MM.1S (cell line): ENCODE data around the gene SSBP3.

Source experiments
- DNase-seq: peaks from one replicate; pipeline ENCODE4 v3.0.0-alpha.2; 2015
- H2AFZ ChIP-seq: fragments of 300-600 bp; sonication (generic); 2 replicates; pipeline ENCODE4 v1.6.0; 2016; ENCODE audit warnings: antibody characterized with exemption, low read length
- H3F3A ChIP-seq: fragments of 300-600 bp; sonication (generic); 2 replicates; pipeline ENCODE4 v1.6.1; 2016; ENCODE audit warnings: mild to moderate bottlenecking, antibody characterized with exemption, low read length, moderate library complexity, mixed read lengths; ENCODE audit not compliant: insufficient read depth
- H3K27ac ChIP-seq: fragments of 300-600 bp; sonication (generic); 2 replicates; pipeline ENCODE4 v1.5.1; 2016; ENCODE audit warnings: mild to moderate bottlenecking, low read length
- H3K27me3 ChIP-seq: fragments of 300-600 bp; sonication (generic); replicated peaks from 2 replicates; pipeline ENCODE4 v1.6.0; 2016; ENCODE audit warnings: low read length; ENCODE audit not compliant: insufficient read depth
- H3K36me3 ChIP-seq: fragments of 300-600 bp; sonication (generic); replicated peaks from 2 replicates; pipeline ENCODE4 v1.6.1; 2016; ENCODE audit warnings: mild to moderate bottlenecking, low read length, mixed read lengths; ENCODE audit not compliant: insufficient read depth
- H3K4me1 ChIP-seq: fragments of 300-600 bp; sonication (generic); 2 replicates; pipeline ENCODE4 v1.6.1; 2016; ENCODE audit warnings: low read length, mixed read lengths
- H3K4me2 ChIP-seq: fragments of 300-600 bp; sonication (generic); 2 replicates; pipeline ENCODE4 v1.6.0; 2016; ENCODE audit warnings: low read depth, low read length
- H3K4me3 ChIP-seq: fragments of 300-600 bp; sonication (generic); 2 replicates; pipeline ENCODE4 v1.5.1; 2016; ENCODE audit warnings: low read length, mixed read lengths
- H3K79me2 ChIP-seq: fragments of 300-600 bp; sonication (generic); 2 replicates; pipeline ENCODE4 v1.6.1; 2016; ENCODE audit warnings: mixed run types, low read length, mixed read lengths
- H3K9ac ChIP-seq: fragments of 300-600 bp; sonication (generic); 2 replicates; pipeline ENCODE4 v1.6.1; 2016; ENCODE audit warnings: low read length, mixed read lengths
- H3K9me2 ChIP-seq: fragments of 300-600 bp; sonication (generic); replicated peaks from 2 replicates; pipeline ENCODE4 v1.6.1; 2016; ENCODE audit warnings: mild to moderate bottlenecking, low read length, mixed read lengths; ENCODE audit not compliant: insufficient read depth
- H3K9me3 ChIP-seq: fragments of 300-600 bp; sonication (generic); replicated peaks from 2 replicates; pipeline ENCODE4 v1.6.1; 2016; ENCODE audit warnings: mild to moderate bottlenecking, low read length, mixed read lengths; ENCODE audit not compliant: insufficient read depth
- H4K20me1 ChIP-seq: fragments of 300-600 bp; sonication (generic); 2 replicates; pipeline ENCODE4 v1.6.1; 2016; ENCODE audit warnings: mild to moderate bottlenecking, low read length, moderate library complexity, mixed read lengths; ENCODE audit not compliant: insufficient read depth
- EZH2 ChIP-seq: fragments of 300-600 bp; sonication (generic); optimal IDR thresholded peaks from 2 replicates; pipeline ENCODE3; 2017; ENCODE audit warnings: low read depth, mild to moderate bottlenecking, antibody characterized with exemption, low read length, mixed read lengths
- EZH2phosphoT487 ChIP-seq: fragments of 300-600 bp; sonication (generic); IDR thresholded peaks from 2 replicates; pipeline ENCODE4 v1.6.1; 2018; ENCODE audit warnings: antibody characterized with exemption, low read length
- TF ChIP-seq, protein P1 (sequence below): fragments of 300-600 bp; sonication (generic); IDR thresholded peaks from 2 replicates; pipeline ENCODE4 v1.5.1; 2016; ENCODE audit warnings: antibody characterized with exemption, low read length, mixed read lengths

SSBP3 gene

DNA sequence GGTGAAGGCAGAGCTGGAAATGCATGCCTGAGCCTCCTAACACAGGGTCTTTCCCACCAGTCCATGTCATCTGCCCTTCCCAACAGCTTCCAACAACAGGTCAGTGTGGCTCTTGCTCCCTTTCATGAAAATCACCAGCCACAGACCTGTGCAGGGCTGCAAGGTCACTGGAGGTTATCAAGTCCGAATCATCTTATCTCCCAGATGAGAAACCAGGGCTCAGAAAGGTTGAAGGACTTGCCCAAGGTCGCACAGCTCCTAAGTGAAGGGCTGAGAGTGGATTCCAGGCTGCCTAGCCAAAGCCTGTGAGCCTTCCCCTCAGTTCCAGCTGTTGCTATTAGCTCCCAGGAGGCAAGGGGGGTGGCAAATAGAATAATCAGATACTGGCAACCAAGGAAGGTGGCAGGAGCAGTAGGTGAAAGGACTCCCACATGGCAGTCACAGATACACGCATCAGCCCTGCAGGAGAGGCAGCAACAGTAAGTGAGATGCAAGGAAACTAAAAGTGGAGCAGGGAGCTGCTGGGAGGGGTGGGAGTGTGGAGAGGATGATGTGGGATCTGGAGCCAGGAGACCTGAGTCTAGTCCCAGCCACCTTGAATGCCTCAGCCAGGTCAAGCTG, 74.2 kb downstream of the SSBP3 start:
- Histone ChIP-seq H3K9me2 (no peaks in the 10 kb centered on the region), H3K9me3 (no peaks in the 10 kb centered on the region), H3K27ac (no peak overlapping the region), H3K4me1 (no peaks in the 10 kb centered on the region), H3K79me2 (peaks cover 53% of the 10 kb centered on the region), H2AFZ (no peak overlapping the region), H3K9ac (no peak overlapping the region), H3K27me3 (no peaks in the 10 kb centered on the region), H3K4me2 (no peak overlapping the region), H4K20me1 (no peaks in the 10 kb centered on the region), H3K4me3 (no peak overlapping the region), H3F3A (no peaks in the 10 kb centered on the region), H3K36me3 (no peaks in the 10 kb centered on the region)
- no peak for DNase-seq
- TF ChIP-seq EZH2phosphoT487, result no peak
- TF ChIP-seq, protein P1, sequence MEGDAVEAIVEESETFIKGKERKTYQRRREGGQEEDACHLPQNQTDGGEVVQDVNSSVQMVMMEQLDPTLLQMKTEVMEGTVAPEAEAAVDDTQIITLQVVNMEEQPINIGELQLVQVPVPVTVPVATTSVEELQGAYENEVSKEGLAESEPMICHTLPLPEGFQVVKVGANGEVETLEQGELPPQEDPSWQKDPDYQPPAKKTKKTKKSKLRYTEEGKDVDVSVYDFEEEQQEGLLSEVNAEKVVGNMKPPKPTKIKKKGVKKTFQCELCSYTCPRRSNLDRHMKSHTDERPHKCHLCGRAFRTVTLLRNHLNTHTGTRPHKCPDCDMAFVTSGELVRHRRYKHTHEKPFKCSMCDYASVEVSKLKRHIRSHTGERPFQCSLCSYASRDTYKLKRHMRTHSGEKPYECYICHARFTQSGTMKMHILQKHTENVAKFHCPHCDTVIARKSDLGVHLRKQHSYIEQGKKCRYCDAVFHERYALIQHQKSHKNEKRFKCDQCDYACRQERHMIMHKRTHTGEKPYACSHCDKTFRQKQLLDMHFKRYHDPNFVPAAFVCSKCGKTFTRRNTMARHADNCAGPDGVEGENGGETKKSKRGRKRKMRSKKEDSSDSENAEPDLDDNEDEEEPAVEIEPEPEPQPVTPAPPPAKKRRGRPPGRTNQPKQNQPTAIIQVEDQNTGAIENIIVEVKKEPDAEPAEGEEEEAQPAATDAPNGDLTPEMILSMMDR, result no peak
- no peak for TF ChIP-seq EZH2

DNA sequence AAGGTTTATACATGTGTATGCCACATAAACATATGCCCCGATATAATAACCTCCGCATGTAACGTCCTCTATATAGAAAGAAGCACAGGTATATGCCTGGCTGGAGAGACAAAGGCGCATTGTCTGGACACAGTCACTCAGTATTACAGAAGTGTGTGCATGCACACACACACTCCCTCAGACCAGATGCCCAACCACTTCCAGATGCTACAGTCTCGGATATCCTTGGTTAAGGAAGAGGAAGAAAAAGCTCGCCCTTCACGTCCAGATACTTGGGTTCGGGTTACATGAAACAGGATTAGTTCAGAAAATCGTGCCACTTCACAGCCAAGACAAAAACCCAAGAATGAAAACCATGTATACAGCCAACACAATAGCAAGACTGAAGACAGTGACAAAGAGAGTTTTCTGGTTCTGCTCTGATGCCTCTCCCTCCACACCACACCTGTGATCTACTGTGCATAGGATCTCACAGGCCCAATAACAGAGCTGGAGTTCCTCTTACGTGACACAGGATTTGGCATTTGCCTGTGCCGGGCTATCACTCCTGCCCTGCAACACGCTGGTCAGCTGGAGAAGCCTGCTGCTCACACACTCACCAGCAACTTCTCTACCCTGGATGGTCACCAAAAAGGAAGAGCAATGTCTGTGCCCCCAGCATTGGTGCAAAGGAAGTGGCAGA, 75.0 kb downstream of the SSBP3 start:
- TF ChIP-seq EZH2, result no peak
- Histone ChIP-seq H3K27me3 (no peaks in the 10 kb centered on the region), H3K9me3 (no peaks in the 10 kb centered on the region), H3F3A (no peaks in the 10 kb centered on the region), H3K9me2 (no peaks in the 10 kb centered on the region), H3K4me1 (no peaks in the 10 kb centered on the region), H3K4me3 (no peak overlapping the region), H3K27ac (no peak overlapping the region), H3K79me2 (peaks cover 51% of the 10 kb centered on the region), H3K4me2 (no peak overlapping the region), H2AFZ (no peak overlapping the region), H4K20me1 (no peaks in the 10 kb centered on the region), H3K9ac (no peak overlapping the region), H3K36me3 (no peaks in the 10 kb centered on the region)
- no peak for DNase-seq

DNA sequence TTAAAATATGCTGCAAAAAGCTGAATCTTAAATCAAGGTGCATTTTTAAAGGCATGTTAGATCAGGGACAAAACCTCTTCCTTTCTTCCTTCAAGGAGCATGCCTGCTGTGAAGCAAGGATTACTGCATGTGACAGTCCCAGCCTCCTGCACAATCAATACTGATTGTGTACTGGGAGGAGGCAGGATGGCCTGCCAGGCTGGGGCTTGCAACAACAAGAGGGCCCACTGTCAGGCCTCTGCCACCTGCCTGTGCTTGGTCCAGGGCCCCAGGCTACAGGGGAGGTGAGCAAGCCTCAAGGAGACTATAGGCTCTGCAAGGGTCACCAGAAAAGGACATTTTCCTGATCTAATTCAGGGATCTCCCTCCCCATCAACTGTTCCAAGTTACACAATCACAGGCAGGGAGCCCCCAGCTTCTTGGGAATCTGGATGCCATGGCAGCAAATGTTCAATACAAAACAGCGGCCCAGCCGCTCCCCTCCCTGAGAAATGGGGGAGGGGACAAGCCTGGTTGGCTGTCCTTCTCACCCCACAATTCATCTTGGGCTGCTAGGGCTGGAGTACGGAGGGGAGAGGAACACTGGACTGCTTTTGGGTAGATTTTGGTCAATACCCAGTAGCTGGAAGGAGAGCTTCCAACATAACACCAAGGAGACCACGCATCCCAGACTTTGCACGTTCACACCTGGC, 76.7 kb downstream of the SSBP3 start:
- Histone ChIP-seq H3K4me3 (no peak overlapping the region), H3K79me2 (peaks cover 55% of the 10 kb centered on the region), H3K9me2 (no peaks in the 10 kb centered on the region), H2AFZ (no peak overlapping the region), H3F3A (no peaks in the 10 kb centered on the region), H3K27me3 (no peaks in the 10 kb centered on the region), H3K27ac (no peak overlapping the region), H3K36me3 (no peaks in the 10 kb centered on the region), H3K9me3 (no peaks in the 10 kb centered on the region), H3K4me1 (no peaks in the 10 kb centered on the region), H4K20me1 (no peaks in the 10 kb centered on the region), H3K9ac (no peak overlapping the region), H3K4me2 (no peak overlapping the region)
- DNase-seq, result no peak
- TF ChIP-seq EZH2 (no peak), EZH2phosphoT487 (no peak)
- TF ChIP-seq, protein P1, result no peak
